ENCODE results near the gene DIO2.

DIO2 gene

DNA sequence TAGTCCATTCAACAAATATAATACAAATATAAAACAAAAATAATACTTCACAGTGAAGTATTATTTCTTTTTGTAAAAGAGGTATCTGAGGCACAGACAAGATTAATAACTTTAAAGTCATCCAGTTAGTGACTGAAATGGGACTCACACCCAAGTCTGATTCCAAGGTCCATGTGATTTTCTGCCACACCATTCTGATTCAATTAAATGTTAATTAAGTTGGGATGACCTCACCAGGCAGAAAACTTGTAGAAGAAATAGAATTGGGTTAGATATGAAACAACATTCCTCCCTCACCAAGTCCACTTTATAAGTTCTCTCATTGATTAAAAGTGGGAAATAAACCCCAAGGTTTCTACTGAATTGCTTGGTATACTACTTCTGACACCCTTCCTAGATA lies 34.4 kb downstream of the DIO2 start:
- TF ChIP-seq, protein P1, sequence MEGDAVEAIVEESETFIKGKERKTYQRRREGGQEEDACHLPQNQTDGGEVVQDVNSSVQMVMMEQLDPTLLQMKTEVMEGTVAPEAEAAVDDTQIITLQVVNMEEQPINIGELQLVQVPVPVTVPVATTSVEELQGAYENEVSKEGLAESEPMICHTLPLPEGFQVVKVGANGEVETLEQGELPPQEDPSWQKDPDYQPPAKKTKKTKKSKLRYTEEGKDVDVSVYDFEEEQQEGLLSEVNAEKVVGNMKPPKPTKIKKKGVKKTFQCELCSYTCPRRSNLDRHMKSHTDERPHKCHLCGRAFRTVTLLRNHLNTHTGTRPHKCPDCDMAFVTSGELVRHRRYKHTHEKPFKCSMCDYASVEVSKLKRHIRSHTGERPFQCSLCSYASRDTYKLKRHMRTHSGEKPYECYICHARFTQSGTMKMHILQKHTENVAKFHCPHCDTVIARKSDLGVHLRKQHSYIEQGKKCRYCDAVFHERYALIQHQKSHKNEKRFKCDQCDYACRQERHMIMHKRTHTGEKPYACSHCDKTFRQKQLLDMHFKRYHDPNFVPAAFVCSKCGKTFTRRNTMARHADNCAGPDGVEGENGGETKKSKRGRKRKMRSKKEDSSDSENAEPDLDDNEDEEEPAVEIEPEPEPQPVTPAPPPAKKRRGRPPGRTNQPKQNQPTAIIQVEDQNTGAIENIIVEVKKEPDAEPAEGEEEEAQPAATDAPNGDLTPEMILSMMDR (conservative IDR thresholded peaks at IDR 0.05; ENCODE audit: low read length), result no peak
- TF ChIP-seq EZH2phosphoT487 (IDR thresholded peaks at IDR 0.05; ENCODE audit: borderline replicate concordance), result no peak
- no peak overlapping the region for H3K4me2 ChIP-seq (ENCODE audit: low read depth, low read length, poor library complexity, severe bottlenecking)
- no peaks in the 10 kb centered on the region for H3K4me1 ChIP-seq (ENCODE audit: insufficient read depth, low read length, poor library complexity, severe bottlenecking)
- no peaks in the 10 kb centered on the region for H3K79me2 ChIP-seq (ENCODE audit: insufficient read depth, low read length)
- H3K9ac ChIP-seq (ENCODE audit: low read depth, low read length, poor library complexity, severe bottlenecking), result no peak overlapping the region
- no peaks in the 10 kb centered on the region for H3K36me3 ChIP-seq (ENCODE audit: insufficient read depth, low read length)
- no peaks in the 10 kb centered on the region for H3K27me3 ChIP-seq (ENCODE audit: insufficient read depth, low read length, poor library complexity, severe bottlenecking)
- H3K9me3 ChIP-seq (ENCODE audit: insufficient read depth, low read depth, low read length), result no peaks in the 10 kb centered on the region
- H3K9me2 ChIP-seq (replicated peaks; ENCODE audit: low read depth, low read length), result 0 out of 2 replicates have a peak, but pooled peaks cover 5% of the 10 kb centered on the region
- H3F3A ChIP-seq (ENCODE audit: low read depth), result no peaks in the 10 kb centered on the region
- no peak overlapping the region for H3K4me3 ChIP-seq (ENCODE audit: low read length, poor library complexity, severe bottlenecking)
- H4K20me1 ChIP-seq (ENCODE audit: insufficient read depth, low read length, poor library complexity, severe bottlenecking), result no peaks in the 10 kb centered on the region
- H2AFZ ChIP-seq (ENCODE audit: low read length), result no peak overlapping the region

DNA sequence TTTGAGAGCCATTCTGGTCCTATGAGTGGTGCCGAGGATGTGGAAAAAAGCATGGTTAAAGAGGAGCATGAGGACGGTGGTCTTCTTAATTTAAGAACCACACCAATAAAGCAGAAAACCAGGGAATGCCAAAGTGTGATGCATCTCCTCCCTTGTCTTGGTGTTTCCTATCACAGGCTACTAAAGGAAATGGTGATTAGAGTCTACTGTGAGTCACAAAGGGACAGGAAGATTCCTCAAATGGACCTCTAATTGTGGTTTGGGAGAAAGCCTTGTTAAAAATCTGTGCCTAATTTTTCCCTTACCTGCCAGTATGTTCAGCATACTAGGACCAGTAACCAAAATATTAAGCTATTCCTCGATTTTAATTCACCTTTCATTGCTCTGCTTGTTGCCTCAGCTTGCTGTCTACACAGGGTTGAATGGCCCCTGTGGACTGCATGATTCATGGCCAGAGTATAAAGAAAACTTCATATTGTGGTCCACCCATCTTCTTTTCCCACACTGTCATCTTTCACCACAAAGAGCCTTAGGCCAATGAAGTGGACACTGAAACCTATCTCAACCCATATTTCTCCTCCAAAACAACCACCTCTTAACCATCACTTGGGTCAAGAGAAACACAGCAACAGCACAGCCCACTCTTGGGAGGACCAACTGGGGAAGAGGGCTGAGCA lies 38.8 kb downstream of the DIO2 start:
- Histone ChIP-seq H3K27me3 (ENCODE audit: insufficient read depth, low read length, poor library complexity, severe bottlenecking) (no peaks in the 10 kb centered on the region), H3K4me1 (ENCODE audit: insufficient read depth, low read length, poor library complexity, severe bottlenecking) (no peaks in the 10 kb centered on the region), H3K9ac (ENCODE audit: low read depth, low read length, poor library complexity, severe bottlenecking) (no peak overlapping the region), H3K4me2 (ENCODE audit: low read depth, low read length, poor library complexity, severe bottlenecking) (no peak overlapping the region), H2AFZ (ENCODE audit: low read length) (no peak overlapping the region), H3K9me2 (replicated peaks; ENCODE audit: low read depth, low read length) (0 out of 2 replicates have a peak, but pooled peaks cover 5% of the 10 kb centered on the region), H4K20me1 (ENCODE audit: insufficient read depth, low read length, poor library complexity, severe bottlenecking) (no peaks in the 10 kb centered on the region), H3K9me3 (ENCODE audit: insufficient read depth, low read depth, low read length) (no peaks in the 10 kb centered on the region), H3K36me3 (ENCODE audit: insufficient read depth, low read length) (no peaks in the 10 kb centered on the region), H3F3A (ENCODE audit: low read depth) (no peaks in the 10 kb centered on the region), H3K4me3 (ENCODE audit: low read length, poor library complexity, severe bottlenecking) (no peak overlapping the region), H3K79me2 (ENCODE audit: insufficient read depth, low read length) (no peaks in the 10 kb centered on the region)
- TF ChIP-seq, protein P1 (conservative IDR thresholded peaks at IDR 0.05; ENCODE audit: low read length), result no peak
- no peak for TF ChIP-seq EZH2phosphoT487 (IDR thresholded peaks at IDR 0.05; ENCODE audit: borderline replicate concordance)

DNA sequence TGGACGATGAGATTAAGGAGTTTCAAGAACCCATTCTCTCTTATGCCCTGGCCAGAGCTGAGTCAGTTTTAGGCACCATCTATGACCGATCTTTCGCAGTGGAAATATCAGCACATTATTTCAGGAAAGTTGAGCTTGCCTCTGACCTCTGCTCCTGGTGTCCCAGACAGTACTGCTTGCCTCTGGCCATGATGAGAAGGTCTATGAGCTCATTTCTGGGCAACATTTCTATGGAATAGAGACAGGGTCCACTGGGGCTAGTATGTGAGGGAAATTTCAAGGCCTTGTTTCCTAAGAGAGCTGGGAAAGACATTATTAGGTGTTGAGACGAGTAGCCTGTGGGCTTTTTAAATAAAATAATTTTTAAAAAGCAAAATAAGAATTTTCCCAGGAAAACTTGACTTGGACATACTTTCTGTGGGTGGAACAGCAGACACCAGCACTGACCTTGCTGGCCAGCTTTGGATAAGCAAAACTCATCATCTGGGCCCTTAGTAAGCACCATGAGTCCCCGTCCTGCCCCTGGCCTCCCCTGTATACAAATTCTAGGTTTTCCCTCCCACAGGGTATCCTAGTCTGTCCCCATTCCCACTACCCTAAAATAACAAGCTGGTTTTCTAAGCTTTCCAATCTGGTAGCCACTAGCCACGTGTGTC lies 43.4 kb downstream of the DIO2 start:
- H3K27me3 ChIP-seq (ENCODE audit: insufficient read depth, low read length, poor library complexity, severe bottlenecking), result no peaks in the 10 kb centered on the region
- H3K4me1 ChIP-seq (ENCODE audit: insufficient read depth, low read length, poor library complexity, severe bottlenecking), result no peaks in the 10 kb centered on the region
- H4K20me1 ChIP-seq (ENCODE audit: insufficient read depth, low read length, poor library complexity, severe bottlenecking), result no peaks in the 10 kb centered on the region
- no peak overlapping the region for H3K9ac ChIP-seq (ENCODE audit: low read depth, low read length, poor library complexity, severe bottlenecking)
- H3K4me2 ChIP-seq (ENCODE audit: low read depth, low read length, poor library complexity, severe bottlenecking), result no peak overlapping the region
- H3K9me2 ChIP-seq (replicated peaks; ENCODE audit: low read depth, low read length), result no peaks in the 10 kb centered on the region
- no peak overlapping the region for H2AFZ ChIP-seq (ENCODE audit: low read length)
- TF ChIP-seq EZH2phosphoT487 (IDR thresholded peaks at IDR 0.05; ENCODE audit: borderline replicate concordance), result no peak
- TF ChIP-seq, protein P1 (conservative IDR thresholded peaks at IDR 0.05; ENCODE audit: low read length), result no peak
- H3K4me3 ChIP-seq (ENCODE audit: low read length, poor library complexity, severe bottlenecking), result no peak overlapping the region
- H3K79me2 ChIP-seq (ENCODE audit: insufficient read depth, low read length), result no peaks in the 10 kb centered on the region
- H3F3A ChIP-seq (ENCODE audit: low read depth), result no peaks in the 10 kb centered on the region
- no peaks in the 10 kb centered on the region for H3K9me3 ChIP-seq (ENCODE audit: insufficient read depth, low read depth, low read length)
- no peaks in the 10 kb centered on the region for H3K36me3 ChIP-seq (ENCODE audit: insufficient read depth, low read length)
